ENCODE results near the gene LRTM1.

GRCh38 chr3:54966979-54967378 is 39.1 kb upstream of the LRTM1 start:
- TF ChIP-seq CTCF (conservative IDR thresholded peaks at IDR 0.05; ENCODE audit: low read depth, low read length): no peak
- no peak for TF ChIP-seq EZH2phosphoT487 (IDR thresholded peaks at IDR 0.05; ENCODE audit: borderline replicate concordance, low read length)
- no peak for TF ChIP-seq EZH2 (IDR thresholded peaks at IDR 0.05; ENCODE audit: low read length, unreplicated experiment)
